Fibroblast of lung (primary cell): ENCODE measurements around the gene CDKAL1. TPM values are rescaled to one million over a fixed set of nuclear protein-coding genes. Genes with fewer than 3 reads are reported as not detected.

ENCODE experiments used
- DNase-seq, 2 donors: peaks; one replicate each; pipeline versions ENCODE4 v3.0.0 to v3.0.0-alpha.2; 2010; ENCODE audit warnings: low read depth in 2 of 2
- H2AFZ ChIP-seq: 2 replicates; pipeline ENCODE4 v1.5.1; 2012; ENCODE audit warnings: low read length, control low read depth, inconsistent platforms
- H3K27ac ChIP-seq: 2 replicates; pipeline ENCODE4 v1.5.1; 2011; ENCODE audit warnings: low read length, control low read depth; ENCODE audit not compliant: insufficient read depth
- H3K27me3 ChIP-seq: 2 replicates; pipeline ENCODE4 v1.5.1; 2011; ENCODE audit warnings: mild to moderate bottlenecking, low read length; ENCODE audit not compliant: control insufficient read depth, insufficient read depth
- H3K36me3 ChIP-seq: 2 replicates; pipeline ENCODE4 v1.5.1; 2011; ENCODE audit warnings: low read length; ENCODE audit not compliant: control insufficient read depth, insufficient read depth
- H3K4me1 ChIP-seq: 2 replicates; pipeline ENCODE4 v1.5.1; 2011; ENCODE audit warnings: low read length; ENCODE audit not compliant: control insufficient read depth, insufficient read depth; ENCODE audit errors: extremely low read depth
- H3K4me2 ChIP-seq: 2 replicates; pipeline ENCODE4 v1.5.1; 2011; ENCODE audit warnings: low read length, control low read depth; ENCODE audit not compliant: insufficient read depth; ENCODE audit errors: extremely low read depth
- H3K4me3 ChIP-seq, 4 experiments: fragments of 200-600 bp in 1 of 4; sonication (generic) in 1 of 4; replicated peaks in 1 of 4; 2 replicates each; pipeline ENCODE4 v1.5.1; 2011 to 2016; ENCODE audit warnings: low read length in 4 of 4, low read depth in 3 of 4, mild to moderate bottlenecking in 3 of 4, control low read depth in 2 of 4, inconsistent platforms in 1 of 4, mixed read lengths in 1 of 4; ENCODE audit not compliant: insufficient read depth in 1 of 4; ENCODE audit errors: control extremely low read depth in 1 of 4
- H3K79me2 ChIP-seq: 2 replicates; pipeline ENCODE4 v1.5.1; 2012; ENCODE audit warnings: mild to moderate bottlenecking, low read length, inconsistent platforms; ENCODE audit not compliant: control insufficient read depth, insufficient read depth
- H3K9ac ChIP-seq: 2 replicates; pipeline ENCODE4 v1.5.1; 2011; ENCODE audit warnings: mild to moderate bottlenecking, low read length, control low read depth; ENCODE audit not compliant: insufficient read depth
- H3K9me3 ChIP-seq: 2 replicates; pipeline ENCODE4 v1.5.1; 2012; ENCODE audit warnings: low read depth, low read length; ENCODE audit not compliant: control insufficient read depth, insufficient read depth
- H4K20me1 ChIP-seq: 2 replicates; pipeline ENCODE4 v1.5.1; 2011; ENCODE audit warnings: low read length; ENCODE audit not compliant: control insufficient read depth, insufficient read depth; ENCODE audit errors: extremely low read depth
- EZH2 ChIP-seq: IDR thresholded peaks from 2 replicates; pipeline ENCODE4 v1.5.1; 2012; ENCODE audit warnings: low read length, control low read depth, mild to moderate bottlenecking; ENCODE audit errors: missing control alignments
- polyA plus RNA-seq, 2 donors: library from polyadenylated mRNA; depleted of rRNA in 1 of 2; stranded (reverse) in 1 of 2; unstranded in 1 of 2; fragments of >200 nt; gene quantifications; 2 replicates each; pipeline ENCODE4 v1.2.1, GENCODE V29; 2011 to 2012; ENCODE audit warnings: missing spikeins in 1 of 2
- total RNA-seq: library from RNA; depleted of rRNA; stranded (reverse); fragments of >200 nt; gene quantifications from 2 replicates; pipeline ENCODE4 v1.2.1, GENCODE V29; 2014
- TF ChIP-seq, protein P1 (sequence below), 2 donors: IDR thresholded peaks in 1 of 2; conservative IDR thresholded peaks in 1 of 2; 1 replicate in 1 of 2; 2 replicates in 1 of 2; pipeline ENCODE4 v1.5.1; 2011 to 2012; ENCODE audit warnings: low read length in 2 of 2, control low read depth in 1 of 2, inconsistent platforms in 1 of 2, low read depth in 1 of 2, mild to moderate bottlenecking in 1 of 2

CDKAL1 gene
- total and polyA plus RNA-seq, 2 donors (not counting 1 experiment from before 2014, with no cell fraction given), result 7.4 to 15.0 TPM

DNA sequence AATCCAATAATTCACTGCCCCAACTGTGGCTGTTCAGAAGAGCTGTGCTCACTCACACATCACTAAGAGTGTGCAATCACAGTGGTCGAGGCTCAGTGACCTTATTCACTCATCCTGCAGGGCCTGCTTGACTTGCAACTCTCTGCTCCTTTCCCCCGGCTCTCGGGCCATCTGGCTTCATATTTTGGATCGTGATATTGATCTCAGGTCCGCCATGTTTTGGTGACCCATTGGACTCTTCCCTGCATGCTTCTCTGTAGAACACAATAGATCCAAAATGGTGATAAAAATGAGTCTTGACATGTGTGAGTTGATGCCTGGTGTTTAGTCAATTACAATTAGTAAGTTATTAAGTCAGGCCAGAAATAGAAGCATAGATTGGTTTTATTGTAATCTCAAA, 745.4 kb downstream of the CDKAL1 start:
- no peaks in the 10 kb centered on the region for H3K36me3 ChIP-seq
- H3K9me3 ChIP-seq, result no peaks in the 10 kb centered on the region
- no peaks in the 10 kb centered on the region for H3K79me2 ChIP-seq
- no peak overlapping the region for H3K4me3 ChIP-seq
- H2AFZ ChIP-seq, result no peak overlapping the region
- H3K4me2 ChIP-seq, result no peak overlapping the region
- H4K20me1 ChIP-seq, result no peaks in the 10 kb centered on the region
- H3K27ac ChIP-seq, result no peak overlapping the region
- TF ChIP-seq, protein P1, sequence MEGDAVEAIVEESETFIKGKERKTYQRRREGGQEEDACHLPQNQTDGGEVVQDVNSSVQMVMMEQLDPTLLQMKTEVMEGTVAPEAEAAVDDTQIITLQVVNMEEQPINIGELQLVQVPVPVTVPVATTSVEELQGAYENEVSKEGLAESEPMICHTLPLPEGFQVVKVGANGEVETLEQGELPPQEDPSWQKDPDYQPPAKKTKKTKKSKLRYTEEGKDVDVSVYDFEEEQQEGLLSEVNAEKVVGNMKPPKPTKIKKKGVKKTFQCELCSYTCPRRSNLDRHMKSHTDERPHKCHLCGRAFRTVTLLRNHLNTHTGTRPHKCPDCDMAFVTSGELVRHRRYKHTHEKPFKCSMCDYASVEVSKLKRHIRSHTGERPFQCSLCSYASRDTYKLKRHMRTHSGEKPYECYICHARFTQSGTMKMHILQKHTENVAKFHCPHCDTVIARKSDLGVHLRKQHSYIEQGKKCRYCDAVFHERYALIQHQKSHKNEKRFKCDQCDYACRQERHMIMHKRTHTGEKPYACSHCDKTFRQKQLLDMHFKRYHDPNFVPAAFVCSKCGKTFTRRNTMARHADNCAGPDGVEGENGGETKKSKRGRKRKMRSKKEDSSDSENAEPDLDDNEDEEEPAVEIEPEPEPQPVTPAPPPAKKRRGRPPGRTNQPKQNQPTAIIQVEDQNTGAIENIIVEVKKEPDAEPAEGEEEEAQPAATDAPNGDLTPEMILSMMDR (conservative IDR thresholded peaks at IDR 0.05 in 1 of 2, IDR thresholded peaks at IDR 0.05 in 1 of 2; ENCODE audit: low read depth in 1 of 2, low read length in 2 of 2), result no peak
- no peak for TF ChIP-seq EZH2
- DNase-seq, result no peak
- H3K27me3 ChIP-seq, result no peaks in the 10 kb centered on the region
- no peaks in the 10 kb centered on the region for H3K4me1 ChIP-seq
- no peak overlapping the region for H3K9ac ChIP-seq

DNA sequence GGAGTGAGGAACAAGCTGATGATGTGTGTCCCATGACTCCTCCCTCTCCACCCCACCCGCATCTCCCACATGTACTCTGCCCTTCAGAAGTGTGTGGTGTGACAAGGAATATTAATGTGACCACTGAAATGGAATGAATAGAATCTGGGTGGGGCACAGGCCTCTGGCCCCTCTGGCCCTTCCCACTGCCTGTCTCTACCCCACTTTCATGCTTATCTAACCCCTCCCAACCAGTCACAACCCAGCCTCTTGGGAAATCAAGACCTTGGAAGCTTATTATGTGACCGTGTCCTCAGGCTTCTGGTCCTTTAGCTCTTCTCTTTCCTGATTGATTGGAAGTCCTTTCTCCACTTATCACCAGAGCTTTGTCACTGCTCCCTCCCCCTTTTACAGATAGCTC, 747.1 kb downstream of the CDKAL1 start:
- Histone ChIP-seq H3K9ac (no peak overlapping the region), H3K4me3 (no peak overlapping the region), H3K4me1 (no peaks in the 10 kb centered on the region), H3K36me3 (no peaks in the 10 kb centered on the region), H4K20me1 (no peaks in the 10 kb centered on the region), H3K27me3 (no peaks in the 10 kb centered on the region), H3K4me2 (no peak overlapping the region), H3K9me3 (no peaks in the 10 kb centered on the region), H3K79me2 (no peaks in the 10 kb centered on the region), H3K27ac (no peak overlapping the region), H2AFZ (no peak overlapping the region)
- TF ChIP-seq, protein P1 (conservative IDR thresholded peaks at IDR 0.05 in 1 of 2, IDR thresholded peaks at IDR 0.05 in 1 of 2; ENCODE audit: low read depth in 1 of 2, low read length in 2 of 2), result no peak
- TF ChIP-seq EZH2, result no peak
- DNase-seq, result peak in 1 of 2 donors; percentile 14

Other genes with a start within 250 kb of the CDKAL1 start
- 3.1 and 4.1 TPM in 2 replicates for gene E2F3, start 132.6 kb upstream of the CDKAL1 start, total RNA-seq
- gene E2F3, start 132.6 kb upstream of the CDKAL1 start, polyA plus RNA-seq, result 12.3 and 14.8 TPM in 2 replicates